Common myeloid progenitor, CD34-positive (primary cell): ENCODE results near the gene SLC12A5.

Experiments used
- CTCF ChIA-PET: fragments of 350-600 bp; sonication (Branson Sonifier 250); formaldehyde crosslinking; loops from one replicate; lab custom pipeline; 2021; ENCODE audit warnings: antibody characterized with exemption; lab: Charles Lee
- POLR2A ChIA-PET: fragments of 350-600 bp; sonication (Branson Sonifier 250); formaldehyde crosslinking; loops from one replicate; lab custom pipeline; 2021; ENCODE audit warnings: antibody characterized with exemption; lab: Charles Lee
- DNase-seq, 3 donors: peaks; one replicate each; pipeline versions ENCODE4 v3.0.0 to v3.0.0-alpha.2; 2013
- H3K27ac ChIP-seq, 2 experiments: 1 replicate in 1 of 2; 2 replicates in 1 of 2; pipeline ENCODE4 v1.7.0; 2013; ENCODE audit warnings: inconsistent platforms in 2 of 2, low read length in 2 of 2, mild to moderate bottlenecking in 2 of 2, low read depth in 1 of 2, moderate library complexity in 1 of 2; ENCODE audit not compliant: severe bottlenecking in 2 of 2, insufficient read depth in 1 of 2, poor library complexity in 1 of 2
- H3K27me3 ChIP-seq, 5 experiments: replicated peaks in 2 of 5; 1 replicate in 3 of 5; 2 replicates in 2 of 5; pipeline versions ENCODE4 v1.6.1 to v1.7.0; 2013; ENCODE audit warnings: low read length in 4 of 5, mild to moderate bottlenecking in 2 of 5, moderate library complexity in 2 of 5, inconsistent platforms in 1 of 5; ENCODE audit not compliant: insufficient read depth in 5 of 5, control insufficient read depth in 4 of 5
- H3K36me3 ChIP-seq, 4 experiments: 1 replicate in 2 of 4; 2 replicates in 2 of 4; pipeline versions ENCODE4 v1.6.1 to v1.7.0; 2013; ENCODE audit warnings: low read length in 3 of 4, control low read depth in 1 of 4, mild to moderate bottlenecking in 1 of 4; ENCODE audit not compliant: control insufficient read depth in 4 of 4, insufficient read depth in 4 of 4
- H3K4me1 ChIP-seq, 4 experiments: 1 replicate in 3 of 4; 2 replicates in 1 of 4; pipeline versions ENCODE4 v1.6.1 to v1.7.1; 2013; ENCODE audit warnings: low read length in 3 of 4, mild to moderate bottlenecking in 3 of 4, control low read depth in 1 of 4, inconsistent platforms in 1 of 4, moderate library complexity in 1 of 4; ENCODE audit not compliant: control insufficient read depth in 4 of 4, insufficient read depth in 4 of 4; ENCODE audit errors: control extremely low read depth in 1 of 4
- H3K4me3 ChIP-seq, 7 experiments: 1 replicate in 4 of 7; 2 replicates in 3 of 7; pipeline versions ENCODE4 v1.5.1 to v1.7.0; 2013; ENCODE audit warnings: mild to moderate bottlenecking in 7 of 7, low read length in 6 of 7, moderate library complexity in 6 of 7, inconsistent platforms in 2 of 7, low read depth in 2 of 7, control low read depth in 1 of 7; ENCODE audit not compliant: insufficient read depth in 4 of 7, control insufficient read depth in 1 of 7; ENCODE audit errors: extremely low read depth in 1 of 7
- H3K9me3 ChIP-seq, 5 experiments: 1 replicate in 4 of 5; 2 replicates in 1 of 5; pipeline versions ENCODE4 v1.6.1 to v1.7.1; 2013; ENCODE audit warnings: low read length in 4 of 5, mild to moderate bottlenecking in 2 of 5, inconsistent platforms in 1 of 5, low read depth in 1 of 5, moderate library complexity in 1 of 5; ENCODE audit not compliant: control insufficient read depth in 4 of 5, insufficient read depth in 2 of 5; ENCODE audit errors: control extremely low read depth in 1 of 5
- WGBS: methylation state at CpG from one replicate; pipeline ENCODE4 v1.1.5; 2013; ENCODE audit not compliant: insufficient coverage; 5-methylcytosine and 5-hydroxymethylcytosine counted together

SLC12A5 gene

GRCh38 chr20:46062151-46062550 lies 33.1 kb downstream of the SLC12A5 start:
- Histone ChIP-seq H3K36me3 (peaks cover 17 to 66% (median 59%) of the 10 kb centered on the region in 4 experiments), H3K4me3 (no peak overlapping the region), H3K27ac (no peak overlapping the region), H3K27me3 (peaks cover 0 to 25% (median 7%) of the 10 kb centered on the region in 5 experiments), H3K9me3 (peaks cover 0 to 3% (median 0%) of the 10 kb centered on the region in 5 experiments), H3K4me1 (peaks cover 12 to 51% (median 35%) of the 10 kb centered on the region in 4 experiments)
- WGBS: 100% methylated on average over 3 of the region's 4 CpGs
- ChIA-PET CTCF (no interaction called here), POLR2A (no interaction called here)
- DNase-seq: no peak

- Histone ChIP-seq H3K4me3 (no peak overlapping the region), H3K27ac (no peak overlapping the region), H3K36me3 (peaks cover 17 to 69% (median 60%) of the 10 kb centered on the region in 4 experiments), H3K9me3 (peaks cover 0 to 1% (median 0%) of the 10 kb centered on the region in 5 experiments), H3K4me1 (peaks cover 12 to 49% (median 32%) of the 10 kb centered on the region in 4 experiments), H3K27me3 (peaks cover 0 to 20% (median 6%) of the 10 kb centered on the region in 5 experiments)
- CTCF ChIA-PET: no interaction called here
- POLR2A ChIA-PET: no interaction called here
- DNase-seq: no peak
- WGBS: 93% methylated on average over 3 of the region's 12 CpGs
Observed at GRCh38 chr20:46062621-46063020, 33.6 kb downstream of the SLC12A5 start.

GRCh38 chr20:46063151-46063550 lies 34.1 kb downstream of the SLC12A5 start:
- Histone ChIP-seq H3K4me1 (peaks cover 12 to 43% (median 27%) of the 10 kb centered on the region in 4 experiments), H3K36me3 (peaks cover 17 to 73% (median 63%) of the 10 kb centered on the region in 4 experiments), H3K27ac (no peak overlapping the region), H3K9me3 (no peaks in the 10 kb centered on the region), H3K4me3 (no peak overlapping the region), H3K27me3 (peaks cover 0 to 15% (median 2%) of the 10 kb centered on the region in 5 experiments)
- POLR2A ChIA-PET: no interaction called here
- DNase-seq: no peak
- 97% methylated on average over 7 of the region's 8 CpGs for WGBS
- CTCF ChIA-PET: no interaction called here

- no peak overlapping the region for H3K4me3 ChIP-seq
- no peaks in the 10 kb centered on the region for H3K9me3 ChIP-seq
- peaks cover 12 to 38% (median 22%) of the 10 kb centered on the region in 4 experiments for H3K4me1 ChIP-seq
- CTCF ChIA-PET: interaction anchor here (0.6 kb wide), 1 partner anchor 99 kb away, joined by 3 read pairs; no protein-coding TSS in a partner anchor
- peaks cover 17 to 78% (median 66%) of the 10 kb centered on the region in 4 experiments for H3K36me3 ChIP-seq
- no peak for DNase-seq
- no peak overlapping the region for H3K27ac ChIP-seq
- POLR2A ChIA-PET: no interaction called here
- 100% methylated on average over 1 of the region's 3 CpGs for WGBS
- peaks cover 0 to 10% (median 0%) of the 10 kb centered on the region in 5 experiments for H3K27me3 ChIP-seq
Observed at GRCh38 chr20:46063652-46064054, 34.6 kb downstream of the SLC12A5 start.

- ChIA-PET CTCF (interaction anchor here (1.6 kb wide), 1 partner anchor 79 kb away, joined by 3 read pairs; no protein-coding TSS in a partner anchor), POLR2A (no interaction called here)
- H3K9me3 ChIP-seq: no peaks in the 10 kb centered on the region
- no peak for DNase-seq
- no peak overlapping the region for H3K27ac ChIP-seq
- no peak overlapping the region for H3K4me3 ChIP-seq
- H3K4me1 ChIP-seq: peaks cover 11 to 25% (median 16%) of the 10 kb centered on the region in 4 experiments
- H3K27me3 ChIP-seq: no peaks in the 10 kb centered on the region
- 99% methylated on average over 9 of the region's 9 CpGs for WGBS
- H3K36me3 ChIP-seq: peaks cover 24 to 89% (median 71%) of the 10 kb centered on the region in 4 experiments
Observed at GRCh38 chr20:46065006-46065405, 36.0 kb downstream of the SLC12A5 start.

- Histone ChIP-seq H3K36me3 (peaks cover 25 to 89% (median 75%) of the 10 kb centered on the region in 4 experiments), H3K4me3 (no peak overlapping the region), H3K4me1 (peaks cover 4 to 18% (median 10%) of the 10 kb centered on the region in 4 experiments), H3K9me3 (no peaks in the 10 kb centered on the region), H3K27ac (no peak overlapping the region), H3K27me3 (no peaks in the 10 kb centered on the region)
- no peak for DNase-seq
- ChIA-PET CTCF (interaction anchor here (0.8 to 2.5 kb wide), 3 partner anchors 15 to 82 kb away, joined by 3 to 8 read pairs (median 3); no protein-coding TSS in a partner anchor), POLR2A (no interaction called here)
- WGBS: 100% methylated on average over 3 of the region's 3 CpGs
Observed at GRCh38 chr20:46065691-46066090, 36.7 kb downstream of the SLC12A5 start.

GRCh38 chr20:46070215-46070900 lies 41.3 kb downstream of the SLC12A5 start:
- ChIA-PET CTCF (interaction anchor here (2.6 kb wide), 1 partner anchor 12 kb away, joined by 7 read pairs; no protein-coding TSS in a partner anchor), POLR2A (no interaction called here)
- no peak for DNase-seq
- no peaks in the 10 kb centered on the region for H3K27me3 ChIP-seq
- H3K9me3 ChIP-seq: no peaks in the 10 kb centered on the region
- H3K36me3 ChIP-seq: peaks cover 34 to 66% (median 49%) of the 10 kb centered on the region in 4 experiments
- over 99% methylated on average over 16 of the region's 20 CpGs for WGBS
- no peak overlapping the region for H3K27ac ChIP-seq
- H3K4me1 ChIP-seq: no peaks in the 10 kb centered on the region
- H3K4me3 ChIP-seq: no peak overlapping the region
